ENCODE data around the gene MLYCD. TPM values are rescaled to one million over a fixed set of nuclear protein-coding genes. Genes with fewer than 3 reads are reported as not detected.

MLYCD gene
- total RNA-seq, 4 donors from 2014 or later = 9.9 to 17.6 (median 12.2) TPM

GRCh38 chr16:83958137-83958845, 59.4 kb downstream of the MLYCD start:
- Histone ChIP-seq H3K9me3 (no peaks in the 10 kb centered on the region), H3K4me3 (no peak overlapping the region), H3K4me1 (peaks cover 0 to 38% (median 10%) of the 10 kb centered on the region in 3 donors), H3K27me3 (no peaks in the 10 kb centered on the region), H3K36me3 (peaks cover 0 to 59% of the 10 kb centered on the region in 2 donors), H3K27ac (no peak overlapping the region)
- no peak for ATAC-seq
- 75% methylated on average over 15 of the region's 21 CpGs; no CpG with 5 or more reads in 1 of the 2 donors for whole genome bisulfite sequencing, 2 donors (ENCODE audit: low coverage in 1 of 2)
- TF ChIP-seq CTCF (IDR thresholded peaks at IDR 0.05) = no peak
- TF ChIP-seq POLR2AphosphoS5 (IDR thresholded peaks at IDR 0.05) = no peak
- no peak for TF ChIP-seq POLR2A (IDR thresholded peaks at IDR 0.05)
- TF ChIP-seq EP300 (IDR thresholded peaks at IDR 0.05) = no peak

- H3K4me1 ChIP-seq = peaks cover 0 to 33% (median 7%) of the 10 kb centered on the region in 3 donors
- no peaks in the 10 kb centered on the region for H3K9me3 ChIP-seq
- ATAC-seq = no peak
- no peak overlapping the region for H3K27ac ChIP-seq
- TF ChIP-seq POLR2AphosphoS5 (IDR thresholded peaks at IDR 0.05) = no peak
- no peaks in the 10 kb centered on the region for H3K27me3 ChIP-seq
- H3K36me3 ChIP-seq = peaks cover 0 to 66% of the 10 kb centered on the region in 2 donors
- no peak overlapping the region for H3K4me3 ChIP-seq
- 73 to 78% methylated on average over 14 of the region's 21 CpGs for WGBS, 2 donors (ENCODE audit: low coverage in 1 of 2)
Observed at GRCh38 chr16:83958846-83959565, 60.1 kb downstream of the MLYCD start.

GRCh38 chr16:83959656-83960434, 60.9 kb downstream of the MLYCD start:
- H3K9me3 ChIP-seq = no peaks in the 10 kb centered on the region
- no peak for TF ChIP-seq EP300 (IDR thresholded peaks at IDR 0.05)
- no peak for TF ChIP-seq POLR2AphosphoS5 (IDR thresholded peaks at IDR 0.05)
- TF ChIP-seq CTCF (IDR thresholded peaks at IDR 0.05) = no peak
- TF ChIP-seq POLR2A (IDR thresholded peaks at IDR 0.05) = no peak
- WGBS, 2 donors (ENCODE audit: low coverage in 1 of 2) = 84 to 87% methylated on average over 8 to 12 of the region's 12 CpGs
- H3K27me3 ChIP-seq = no peaks in the 10 kb centered on the region
- peaks cover 0 to 74% of the 10 kb centered on the region in 2 donors for H3K36me3 ChIP-seq
- H3K27ac ChIP-seq = no peak overlapping the region
- peaks cover 0 to 24% (median 2%) of the 10 kb centered on the region in 3 donors for H3K4me1 ChIP-seq
- ATAC-seq = no peak
- H3K4me3 ChIP-seq = no peak overlapping the region

- H3K36me3 ChIP-seq = peaks cover 0 to 83% of the 10 kb centered on the region in 2 donors
- ATAC-seq = no peak
- H3K9me3 ChIP-seq = no peaks in the 10 kb centered on the region
- H3K27ac ChIP-seq = no peak overlapping the region
- no peak overlapping the region for H3K4me3 ChIP-seq
- no peaks in the 10 kb centered on the region for H3K27me3 ChIP-seq
- WGBS, 2 donors (ENCODE audit: low coverage in 1 of 2) = 100% methylated on average over 1 to 2 of the region's 29 CpGs
- TF ChIP-seq CTCF (IDR thresholded peaks at IDR 0.05) (no peak), EP300 (IDR thresholded peaks at IDR 0.05) (no peak), POLR2AphosphoS5 (IDR thresholded peaks at IDR 0.05) (no peak), POLR2A (IDR thresholded peaks at IDR 0.05) (no peak)
- H3K4me1 ChIP-seq = peaks cover 0 to 16% (median 0%) of the 10 kb centered on the region in 3 donors
Observed at GRCh38 chr16:83960521-83961249, 61.8 kb downstream of the MLYCD start.

Data from gastroesophageal sphincter (tissue), 4 donors.